Motor neuron (in vitro differentiated cells): Measurements from ENCODE around the gene PRDM16. TPM values are rescaled to one million over a fixed set of nuclear protein-coding genes. Genes with fewer than 3 reads are reported as not detected.

Experiments used
- ATAC-seq, 8 experiments: fragments of 200-7000 bp; cut with Tn5 transposase; replicated peaks in 6 of 8; 2 replicates each; pipeline ENCODE4 v1.8.0; 2021; ENCODE audit warnings: mild to moderate bottlenecking in 8 of 8, moderate library complexity in 8 of 8
- H3K27ac ChIP-seq, 2 donors: fragments of 250-450 bp; sonication (Bioruptor Pico); 2 replicates each; pipeline ENCODE4 v1.9.0; 2021; ENCODE audit warnings: antibody characterized with exemption in 2 of 2, mild to moderate bottlenecking in 2 of 2, moderate library complexity in 1 of 2
- H3K4me1 ChIP-seq, 2 donors: fragments of 250-450 bp; sonication (Bioruptor Pico); replicated peaks in 1 of 2; 2 replicates each; pipeline ENCODE4 v1.6.1; 2021; ENCODE audit warnings: antibody characterized with exemption in 2 of 2, mild to moderate bottlenecking in 2 of 2, moderate library complexity in 1 of 2
- H3K4me3 ChIP-seq, 5 donors: fragments of 250-450 bp; sonication (Bioruptor Pico); 2 replicates each; pipeline ENCODE4 v1.9.0; 2021; ENCODE audit warnings: antibody characterized with exemption in 5 of 5, mild to moderate bottlenecking in 5 of 5, moderate library complexity in 4 of 5
- WGBS, 10 experiments: fragments of 450-650 bp; shearing (Covaris generic); methylation state at CpG; one replicate each; pipeline ENCODE4 v1.0.0; 2022; 5-methylcytosine and 5-hydroxymethylcytosine counted together
- in situ Hi-C, 9 experiments: fragments of 400-800 bp; cut with MboI; loops; one replicate each; pipeline ENCODE4 v1.15.0; 2021; ENCODE audit warnings: low sequenced_read_pairs in 9 of 9, low pct_unique_long_range_greater_than_20kb in 2 of 9; ENCODE audit not compliant: unreplicated experiment in 9 of 9
- total RNA-seq, 8 experiments: library from RNA; unstranded; fragments of 300-600 nt; gene quantifications; 2 replicates each; pipeline versions ENCODE4 v1.2.3 to v1.2.4, GENCODE V29; 2022

PRDM16 gene
- total RNA-seq, 8 experiments from 2014 or later: 0.18 to 2.9 (median 0.42) TPM

- H3K27ac ChIP-seq: no peak overlapping the region
- in situ Hi-C loops: loop anchor here in 3 of 9 experiments (25.0 kb wide), 2 partner anchors 877 to 1027 kb away; partner anchors contain the start of genes PEX10 (in 2 of the 3) and TNFRSF14 (in 1 of the 3)
- no peak overlapping the region for H3K4me3 ChIP-seq
- ATAC-seq: peak in 5 of 8 experiments; percentile 46 to 69 (median 64)
- whole genome bisulfite sequencing, 10 experiments: 29 to 85% (median 64%) methylated on average over 1 to 16 of the region's 27 CpGs; no CpG with 5 or more reads in 6 of the 10 experiments
- H3K4me1 ChIP-seq: peaks cover 26 to 30% of the 10 kb centered on the region in 2 donors
Measured at GRCh38 chr1:3439346-3440299, 370.6 kb downstream of the PRDM16 start.

- Histone ChIP-seq H3K4me1 (peaks cover 26 to 30% of the 10 kb centered on the region in 2 donors), H3K27ac (no peak overlapping the region), H3K4me3 (no peak overlapping the region)
- WGBS, 10 experiments: 80% methylated on average over 1 of the region's 10 CpGs; no CpG with 5 or more reads in 9 of the 10 experiments
- ATAC-seq: peak in 5 of 8 experiments; percentile 6 to 37 (median 24)
- in situ Hi-C loops: loop anchor here in 3 of 9 experiments (25.0 kb wide), 2 partner anchors 878 to 1028 kb away; partner anchors contain the start of genes PEX10 (in 2 of the 3) and TNFRSF14 (in 1 of the 3)
Measured at GRCh38 chr1:3440300-3440681, 371.3 kb downstream of the PRDM16 start.

- no peak for ATAC-seq
- Histone ChIP-seq H3K4me1 (peaks cover 26 to 30% of the 10 kb centered on the region in 2 donors), H3K4me3 (no peak overlapping the region), H3K27ac (peak overlapping the region in 1 of 2 donors; percentile 14)
- in situ Hi-C loops: loop anchor here in 3 of 9 experiments (25.0 kb wide), 2 partner anchors 879 to 1029 kb away; partner anchors contain the start of genes PEX10 (in 2 of the 3) and TNFRSF14 (in 1 of the 3)
- WGBS, 10 experiments: 28 to 84% (median 47%) methylated on average over 1 to 11 of the region's 20 CpGs; no CpG with 5 or more reads in 3 of the 10 experiments
Measured at GRCh38 chr1:3440711-3441409, 371.9 kb downstream of the PRDM16 start.

GRCh38 chr1:3441410-3441847 is 372.4 kb downstream of the PRDM16 start:
- Histone ChIP-seq H3K27ac (peak overlapping the region in 1 of 2 donors; percentile 14), H3K4me3 (no peak overlapping the region), H3K4me1 (peaks cover 26 to 30% of the 10 kb centered on the region in 2 donors)
- in situ Hi-C loops: loop anchor here in 3 of 9 experiments (25.0 kb wide), 2 partner anchors 879 to 1029 kb away; partner anchors contain the start of genes PEX10 (in 2 of the 3) and TNFRSF14 (in 1 of the 3)
- 15 to 48% (median 24%) methylated on average over 3 to 8 of the region's 8 CpGs; no CpG with 5 or more reads in 2 of the 10 experiments for WGBS, 10 experiments
- peak in 2 of 8 experiments; percentile 7 to 20 for ATAC-seq

- H3K4me3 ChIP-seq: no peak overlapping the region
- no peak for ATAC-seq
- in situ Hi-C loops: loop anchor here in 3 of 9 experiments (25.0 kb wide), 2 partner anchors 880 to 1030 kb away; partner anchors contain the start of genes PEX10 (in 2 of the 3) and TNFRSF14 (in 1 of the 3)
- WGBS, 10 experiments: 0 to 95% (median 77%) methylated on average over 2 to 8 of the region's 8 CpGs; no CpG with 5 or more reads in 4 of the 10 experiments
- H3K27ac ChIP-seq: no peak overlapping the region
- H3K4me1 ChIP-seq: peaks cover 26 to 30% of the 10 kb centered on the region in 2 donors
Measured at GRCh38 chr1:3441880-3442279, 372.9 kb downstream of the PRDM16 start.

- no peak overlapping the region for H3K4me3 ChIP-seq
- peaks cover 26 to 30% of the 10 kb centered on the region in 2 donors for H3K4me1 ChIP-seq
- WGBS, 10 experiments: 0 to 100% (median 83%) methylated on average over 2 to 10 of the region's 13 CpGs; no CpG with 5 or more reads in 3 of the 10 experiments
- ATAC-seq: no peak
- H3K27ac ChIP-seq: no peak overlapping the region
- in situ Hi-C loops: loop anchor here in 3 of 9 experiments (25.0 kb wide), 2 partner anchors 880 to 1030 kb away; partner anchors contain the start of genes PEX10 (in 2 of the 3) and TNFRSF14 (in 1 of the 3)
Measured at GRCh38 chr1:3442331-3442730, 373.3 kb downstream of the PRDM16 start.

- in situ Hi-C loops: loop anchor here in 3 of 9 experiments (25.0 kb wide), 2 partner anchors 881 to 1031 kb away; partner anchors contain the start of genes PEX10 (in 2 of the 3) and TNFRSF14 (in 1 of the 3)
- WGBS, 10 experiments: 16 to 100% (median 83%) methylated on average over 2 to 12 of the region's 12 CpGs; no CpG with 5 or more reads in 2 of the 10 experiments
- H3K27ac ChIP-seq: no peak overlapping the region
- H3K4me3 ChIP-seq: no peak overlapping the region
- ATAC-seq: no peak
- peaks cover 26 to 30% of the 10 kb centered on the region in 2 donors for H3K4me1 ChIP-seq
Measured at GRCh38 chr1:3442901-3443300, 373.9 kb downstream of the PRDM16 start.

- no peak overlapping the region for H3K4me3 ChIP-seq
- no peak overlapping the region for H3K27ac ChIP-seq
- WGBS, 10 experiments: 14 to 97% (median 74%) methylated on average over 1 to 7 of the region's 7 CpGs; no CpG with 5 or more reads in 3 of the 10 experiments
- peaks cover 26 to 30% of the 10 kb centered on the region in 2 donors for H3K4me1 ChIP-seq
- in situ Hi-C loops: loop anchor here in 3 of 9 experiments (25.0 kb wide), 2 partner anchors 882 to 1032 kb away; partner anchors contain the start of genes PEX10 (in 2 of the 3) and TNFRSF14 (in 1 of the 3)
- no peak for ATAC-seq
Measured at GRCh38 chr1:3443807-3444206, 374.8 kb downstream of the PRDM16 start.

GRCh38 chr1:3444298-3444697 is 375.3 kb downstream of the PRDM16 start:
- peaks cover 23 to 26% of the 10 kb centered on the region in 2 donors for H3K4me1 ChIP-seq
- in situ Hi-C loops: loop anchor here in 3 of 9 experiments (25.0 kb wide), 2 partner anchors 882 to 1032 kb away; partner anchors contain the start of genes PEX10 (in 2 of the 3) and TNFRSF14 (in 1 of the 3)
- no peak for ATAC-seq
- no peak overlapping the region for H3K4me3 ChIP-seq
- H3K27ac ChIP-seq: no peak overlapping the region
- WGBS, 10 experiments: 36 to 97% (median 83%) methylated on average over 1 to 18 of the region's 18 CpGs; no CpG with 5 or more reads in 3 of the 10 experiments

- 0 to 93% (median 53%) methylated on average over 1 to 4 of the region's 10 CpGs; no CpG with 5 or more reads in 4 of the 10 experiments for WGBS, 10 experiments
- in situ Hi-C loops: loop anchor here in 3 of 9 experiments (25.0 kb wide), 2 partner anchors 882 to 1032 kb away; partner anchors contain the start of genes PEX10 (in 2 of the 3) and TNFRSF14 (in 1 of the 3)
- Histone ChIP-seq H3K4me3 (no peak overlapping the region), H3K27ac (no peak overlapping the region), H3K4me1 (peaks cover 18 to 22% of the 10 kb centered on the region in 2 donors)
- ATAC-seq: no peak
Measured at GRCh38 chr1:3444736-3445135, 375.7 kb downstream of the PRDM16 start.

- in situ Hi-C loops: loop anchor here in 1 of 9 experiments (10.0 kb wide), 1 partner anchor 174 kb away; the partner anchor contains the start of gene TPRG1L
- no peak for ATAC-seq
- Histone ChIP-seq H3K4me3 (no peak overlapping the region), H3K4me1 (peaks cover 4 to 13% of the 10 kb centered on the region in 2 donors), H3K27ac (no peak overlapping the region)
- 8 to 67% (median 54%) methylated on average over 1 to 8 of the region's 9 CpGs; no CpG with 5 or more reads in 2 of the 10 experiments for WGBS, 10 experiments
Measured at GRCh38 chr1:3450202-3450863, 381.3 kb downstream of the PRDM16 start.
